Measurements from ENCODE around the gene SETD2.
"Not testable (repeated sequence)": the region's sequence is repeated elsewhere in the genome, so short reads cannot be mapped to it uniquely, and the experiment has no call there.

Gene SETD2

DNA sequence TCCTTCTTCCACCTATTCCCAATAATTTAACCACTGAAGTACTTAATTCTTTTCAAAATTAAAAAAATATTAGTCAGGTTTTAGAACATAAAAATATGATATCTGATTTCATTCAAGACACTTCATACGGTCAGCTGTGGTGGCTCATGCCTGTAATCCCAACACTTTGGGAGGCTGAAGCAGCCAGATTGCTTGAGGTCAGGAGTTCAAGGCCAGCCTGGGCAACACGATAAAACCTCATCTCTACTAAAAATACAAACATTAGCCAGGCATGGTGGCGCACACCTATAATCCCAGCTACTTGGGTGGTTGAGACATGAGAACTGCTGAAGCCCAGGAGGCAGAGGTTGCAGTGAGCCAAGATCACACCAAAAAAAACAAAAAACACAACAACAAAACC, 127.8 kb downstream of the SETD2 start:
- DNase-seq (ENCODE audit: low read depth, low spot score): no peak

DNA sequence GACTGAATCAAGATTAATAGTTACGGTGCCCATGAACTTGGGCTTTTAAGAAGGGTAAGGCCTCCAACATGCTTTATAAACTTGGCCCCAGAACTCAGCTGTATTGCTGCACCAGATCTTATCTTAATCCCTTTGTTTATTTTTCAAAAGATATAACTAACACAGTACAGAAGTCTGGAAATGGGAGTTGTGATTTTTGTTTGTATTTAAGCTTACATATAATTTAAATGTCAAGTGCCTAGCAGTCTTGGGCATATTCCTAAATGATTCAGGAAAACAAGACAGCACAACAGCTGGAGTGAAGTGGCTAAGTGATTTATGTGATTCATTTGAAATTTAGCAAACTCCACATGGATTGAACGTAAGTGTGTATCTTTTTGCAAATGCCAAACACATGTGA, 128.3 kb downstream of the SETD2 start:
- DNase-seq (ENCODE audit: low read depth, low spot score): no peak

DNA sequence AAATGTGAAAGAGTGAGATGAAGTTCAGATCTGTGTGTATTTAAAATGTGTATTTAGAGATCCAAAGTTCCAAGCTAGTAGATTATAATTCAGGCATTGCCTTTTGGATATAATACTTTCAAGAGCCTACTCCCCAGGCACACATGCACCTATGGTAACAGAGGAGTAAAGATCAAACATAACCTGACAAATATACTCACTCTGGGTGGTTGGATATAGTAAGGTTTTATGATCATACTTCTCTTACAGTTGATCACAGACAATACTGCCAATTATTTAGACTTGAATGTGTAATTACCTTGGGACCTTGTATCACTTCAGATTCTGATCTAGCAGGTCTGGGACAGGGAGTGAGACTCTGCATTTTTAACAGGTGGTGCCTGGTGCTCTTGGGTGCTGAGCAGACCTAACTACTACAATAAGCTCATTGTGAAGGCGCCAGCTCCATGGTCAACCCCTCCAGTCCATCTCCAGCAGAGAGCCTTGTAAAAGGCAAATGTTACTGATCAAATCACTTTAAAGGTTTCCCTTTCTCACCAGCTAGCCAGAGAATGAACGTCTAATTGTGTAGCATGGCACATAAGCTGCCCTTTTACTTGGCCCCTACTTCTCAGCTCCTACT, 128.9 kb downstream of the SETD2 start:
- no peak for DNase-seq (ENCODE audit: low read depth, low spot score)

DNA sequence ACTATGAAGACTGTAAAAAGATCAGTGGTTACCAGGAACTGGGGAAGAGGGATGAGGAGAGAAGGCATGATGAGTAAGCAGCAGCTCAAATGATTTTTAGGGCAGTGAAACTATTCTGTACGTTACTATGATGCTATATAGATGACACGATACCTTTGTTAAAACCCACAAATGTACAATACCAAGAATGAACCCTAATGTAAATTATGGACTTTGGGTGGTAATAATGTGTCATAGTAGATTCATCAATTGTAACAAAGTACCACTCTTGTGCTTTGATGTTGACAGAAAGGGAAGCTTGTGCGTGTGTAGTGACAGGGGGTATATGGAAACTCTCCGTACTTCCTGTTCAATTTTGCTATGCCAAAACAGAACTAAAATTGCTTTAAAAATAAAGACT, 132.9 kb downstream of the SETD2 start:
- not testable (repeated sequence) for DNase-seq (ENCODE audit: low read depth, low spot score)

DNA sequence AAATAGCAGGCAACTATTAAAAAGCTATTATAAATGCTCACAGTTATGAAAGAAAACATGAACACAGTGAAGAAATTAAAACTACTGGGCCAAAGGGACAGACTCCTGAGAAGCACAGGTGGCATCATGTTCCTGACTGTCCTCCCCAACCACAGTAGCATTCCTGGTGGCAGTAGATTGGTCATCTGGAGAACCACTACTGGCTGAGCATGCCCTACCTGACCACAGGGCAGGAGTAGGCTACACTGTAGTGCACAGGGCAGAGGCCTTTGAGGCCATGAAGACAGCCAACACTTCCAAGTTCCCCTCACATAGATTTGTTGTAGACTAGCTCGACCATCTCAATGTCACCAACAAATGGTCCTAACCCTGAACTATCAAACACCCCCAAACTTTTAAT, 135.2 kb downstream of the SETD2 start:
- DNase-seq (ENCODE audit: low read depth, low spot score): no peak

DNA sequence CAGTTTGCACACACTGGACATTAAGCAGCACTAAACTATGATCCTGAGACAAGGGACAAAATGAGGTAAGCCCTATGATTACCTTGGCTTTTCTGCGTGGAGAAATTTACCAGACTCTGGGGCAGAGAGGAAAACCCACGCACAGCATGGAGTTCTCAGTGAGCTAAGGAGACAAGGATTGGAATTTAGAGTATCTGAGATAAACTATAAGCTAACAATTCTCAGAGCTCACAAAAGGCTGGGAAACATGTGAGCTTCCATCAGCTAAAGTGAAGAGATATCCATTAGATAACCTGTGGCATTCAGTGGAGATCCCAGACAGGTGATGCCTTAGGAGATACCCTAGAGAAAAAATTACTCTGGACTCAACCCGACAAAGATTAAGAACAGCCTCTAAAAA, 135.8 kb downstream of the SETD2 start:
- no peak for DNase-seq (ENCODE audit: low read depth, low spot score)

DNA sequence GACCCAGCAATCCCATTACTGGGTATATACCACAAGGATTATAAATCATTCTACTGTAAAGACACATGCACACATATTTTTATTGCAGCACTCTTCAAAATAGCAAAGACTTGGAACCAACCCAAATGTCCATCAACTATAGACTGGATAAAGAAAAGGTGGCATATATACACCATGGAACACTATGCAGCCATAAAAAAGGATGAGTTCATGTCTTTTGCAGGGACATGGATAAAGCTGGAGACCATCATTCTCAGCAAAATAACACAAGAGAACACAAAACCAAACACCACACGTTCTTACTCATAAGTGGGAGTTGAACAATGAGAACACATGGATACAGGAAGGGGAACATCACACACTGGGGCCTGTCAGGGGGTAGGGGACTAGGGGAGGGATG, 137.5 kb downstream of the SETD2 start:
- not testable (repeated sequence) for DNase-seq (ENCODE audit: low read depth, low spot score)

DNA sequence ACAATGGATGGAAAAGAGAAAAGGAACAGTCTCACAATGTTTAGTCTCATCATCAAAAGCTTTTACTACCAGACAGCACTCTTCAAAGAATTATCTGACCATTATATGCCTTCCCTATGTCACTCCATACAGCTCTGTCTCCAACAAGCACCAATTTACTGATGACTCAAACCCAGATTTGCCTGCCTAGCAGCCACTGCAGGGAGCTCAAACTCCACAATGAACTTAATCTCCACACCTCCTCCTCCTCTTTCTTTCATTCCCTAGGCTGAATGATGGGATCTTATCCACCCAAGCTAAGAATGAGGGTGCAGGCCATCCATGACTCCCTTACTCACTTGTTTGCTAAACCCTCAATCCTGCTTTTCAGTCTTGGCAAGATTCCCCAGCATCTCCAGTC, 139.0 kb downstream of the SETD2 start:
- no peak for DNase-seq (ENCODE audit: low read depth, low spot score)

DNA sequence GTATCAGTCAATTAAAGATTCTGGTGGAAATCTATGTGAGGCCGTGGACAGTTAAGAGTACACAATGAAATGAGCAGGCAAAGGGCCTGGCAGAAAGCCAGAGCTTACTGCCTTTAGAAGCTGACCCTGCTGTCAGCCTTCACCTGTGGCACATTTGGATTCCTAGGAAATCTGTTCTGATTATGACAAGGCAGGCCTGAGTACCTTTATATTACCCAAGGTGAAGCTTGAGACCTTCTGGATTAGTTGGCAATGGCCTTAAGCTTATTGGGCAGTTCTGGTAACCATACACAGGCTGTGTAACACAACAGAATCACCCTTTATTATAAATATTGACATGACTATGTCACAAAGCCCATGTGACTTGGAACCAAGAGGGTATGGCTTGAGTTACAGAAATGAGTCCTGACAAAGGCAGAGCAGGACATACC, 141.3 kb downstream of the SETD2 start:
- DNase-seq (ENCODE audit: low read depth, low spot score): no peak

DNA sequence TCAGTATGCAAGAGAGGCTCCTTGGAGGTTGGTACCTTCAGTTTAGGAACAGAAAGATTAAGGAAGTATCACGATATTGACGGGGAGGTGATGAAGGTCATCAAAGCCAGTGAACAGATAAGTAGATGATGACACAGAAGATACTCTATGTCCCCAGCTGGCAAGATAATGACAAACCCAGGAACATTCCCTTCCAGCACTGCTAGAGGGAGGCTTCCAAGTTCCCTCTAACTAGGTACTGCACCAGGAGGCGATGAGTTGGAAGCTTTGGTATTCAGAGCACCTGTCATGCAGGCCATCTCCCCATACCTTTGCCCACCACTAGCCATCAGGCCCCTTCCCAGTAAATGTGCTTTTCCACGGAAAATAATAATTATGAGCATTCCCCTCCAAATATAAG, 143.6 kb downstream of the SETD2 start:
- no peak for DNase-seq (ENCODE audit: low read depth, low spot score)

DNA sequence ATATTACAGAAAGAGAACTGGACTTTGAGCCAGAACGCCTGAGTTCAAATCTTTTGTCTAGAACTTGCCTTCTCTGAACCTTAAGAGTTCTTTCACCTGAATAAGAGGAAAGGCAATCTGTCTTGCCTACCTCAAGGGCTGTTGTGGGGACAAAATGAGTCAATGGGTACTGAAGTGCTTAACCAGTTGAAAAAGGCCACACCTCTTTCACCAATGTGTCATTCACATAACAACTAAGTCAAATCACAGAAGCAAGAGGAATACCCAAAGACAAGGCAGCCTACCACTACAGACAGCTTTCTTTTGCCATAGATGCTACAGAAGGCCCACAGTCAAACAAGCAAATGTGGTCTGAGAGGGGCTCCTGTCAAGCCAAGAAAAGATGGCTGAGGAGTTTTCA, 144.7 kb downstream of the SETD2 start:
- no peak for DNase-seq (ENCODE audit: low read depth, low spot score)

DNA sequence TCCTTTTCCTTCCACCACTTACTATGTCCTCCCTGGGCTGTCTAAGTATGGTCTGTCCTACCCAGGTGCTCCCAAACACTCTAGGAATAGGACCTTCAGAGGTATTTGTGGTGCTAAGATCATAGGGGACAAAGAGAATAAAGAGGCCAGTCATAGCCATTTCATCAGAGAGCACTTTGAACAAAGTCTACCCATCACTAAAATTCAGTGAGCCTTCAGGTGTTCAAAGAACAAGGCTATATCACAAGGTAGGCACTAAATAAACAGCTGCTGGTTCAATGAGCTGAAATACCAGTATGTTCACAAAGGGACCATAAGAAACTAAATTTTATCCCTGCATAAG, 145.7 kb downstream of the SETD2 start:
- DNase-seq (ENCODE audit: low read depth, low spot score): no peak

DNA sequence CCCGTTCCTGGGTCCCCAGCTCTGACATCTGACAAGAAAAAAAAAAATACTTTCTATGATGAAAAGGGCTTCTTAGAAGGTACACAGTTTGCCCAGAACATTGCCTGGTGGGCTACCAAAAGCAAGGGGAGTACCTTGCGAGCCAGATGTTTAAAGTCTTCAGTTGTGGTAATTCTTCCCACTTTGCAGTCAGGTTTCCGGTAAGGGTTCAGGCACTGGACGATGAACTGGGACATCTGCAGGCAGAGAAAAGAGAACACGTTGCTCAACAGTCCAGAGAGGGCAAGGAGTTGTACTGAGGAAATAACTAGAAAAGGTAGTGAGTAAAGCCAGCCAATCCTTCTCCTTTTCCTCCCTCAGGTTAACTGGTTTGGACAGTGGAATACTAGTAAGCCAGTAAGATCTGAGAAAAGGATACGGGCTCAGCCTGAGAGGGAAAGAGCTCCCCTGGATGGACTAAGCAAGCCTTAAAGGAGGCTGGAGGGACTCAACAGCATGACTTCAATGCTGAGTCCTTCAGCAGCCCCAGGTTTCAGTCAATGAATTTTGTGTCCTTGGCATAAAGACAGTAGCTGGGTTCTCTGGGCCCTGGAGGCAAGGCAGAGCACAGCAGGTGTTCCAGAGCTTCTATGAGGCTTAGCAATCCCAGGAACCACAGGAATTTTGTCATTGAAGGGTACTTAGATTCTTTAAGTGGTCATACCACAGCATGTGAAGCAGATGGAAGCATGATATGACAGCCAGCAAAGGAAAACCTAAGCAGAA, 146.2 kb downstream of the SETD2 start:
- DNase-seq (ENCODE audit: low read depth, low spot score): no peak

DNA sequence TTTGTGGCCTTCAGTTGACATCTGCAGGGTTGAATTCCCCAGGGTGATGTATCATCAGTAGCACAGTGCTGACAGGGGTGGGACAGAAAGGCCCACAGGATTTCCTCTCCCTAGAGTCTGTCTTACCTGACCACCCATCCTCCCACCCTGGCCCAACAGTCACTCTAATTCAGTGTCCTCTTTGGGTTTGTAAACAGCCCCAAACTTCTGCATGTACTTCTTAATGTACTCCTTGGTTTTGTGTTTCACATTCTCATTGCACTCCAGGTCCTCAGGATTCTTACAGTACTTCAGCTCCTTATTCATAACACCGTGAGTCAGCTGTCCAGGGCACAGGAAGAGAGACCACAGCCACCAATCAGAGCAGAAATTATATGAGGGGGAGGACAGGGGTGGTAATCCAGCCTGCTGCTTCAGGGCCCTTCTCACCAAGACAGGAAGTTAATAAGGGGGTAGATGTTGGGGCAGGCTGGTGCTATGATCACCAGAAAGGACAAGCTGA, 146.9 kb downstream of the SETD2 start:
- DNase-seq (ENCODE audit: low read depth, low spot score): no peak

DNA sequence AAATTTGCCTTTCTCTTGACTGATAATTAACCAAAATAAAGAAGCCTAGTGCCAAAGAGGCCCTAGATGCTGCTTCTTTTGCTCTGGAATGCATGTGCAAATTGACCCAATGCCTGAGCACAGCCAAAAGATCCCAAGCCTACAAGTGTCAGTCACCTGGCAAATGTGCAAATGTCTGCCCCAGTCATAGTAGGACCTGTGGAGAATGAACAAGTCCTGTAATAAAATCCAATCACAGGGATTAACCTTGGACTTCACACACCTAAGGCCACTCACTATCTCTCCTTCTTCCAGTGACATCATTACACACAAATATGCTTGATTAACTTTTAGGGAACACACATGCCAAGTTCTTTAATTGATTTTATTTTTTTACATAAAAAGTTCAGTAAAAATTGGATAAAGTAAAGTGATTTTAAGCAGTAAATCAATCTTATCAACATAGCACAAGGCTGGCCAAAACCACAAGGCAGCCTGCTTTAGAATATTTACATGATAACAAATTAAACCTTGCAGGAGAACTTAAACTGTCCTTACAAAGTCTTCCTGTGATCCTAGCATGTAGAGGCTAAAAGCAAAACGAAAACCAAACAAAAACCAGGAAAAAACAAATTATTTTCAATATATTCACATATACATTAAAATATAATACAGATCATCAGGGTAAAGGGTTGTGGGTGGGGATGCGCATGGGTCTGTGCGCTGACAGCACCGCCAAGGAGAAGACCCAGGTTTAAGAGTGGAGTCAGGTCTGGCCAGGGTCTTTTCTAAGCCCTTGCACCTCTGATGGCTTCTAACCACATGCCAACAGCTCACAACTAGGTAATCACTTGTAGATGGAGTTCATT, 147.6 kb downstream of the SETD2 start:
- no peak for DNase-seq (ENCODE audit: low read depth, low spot score)

DNA sequence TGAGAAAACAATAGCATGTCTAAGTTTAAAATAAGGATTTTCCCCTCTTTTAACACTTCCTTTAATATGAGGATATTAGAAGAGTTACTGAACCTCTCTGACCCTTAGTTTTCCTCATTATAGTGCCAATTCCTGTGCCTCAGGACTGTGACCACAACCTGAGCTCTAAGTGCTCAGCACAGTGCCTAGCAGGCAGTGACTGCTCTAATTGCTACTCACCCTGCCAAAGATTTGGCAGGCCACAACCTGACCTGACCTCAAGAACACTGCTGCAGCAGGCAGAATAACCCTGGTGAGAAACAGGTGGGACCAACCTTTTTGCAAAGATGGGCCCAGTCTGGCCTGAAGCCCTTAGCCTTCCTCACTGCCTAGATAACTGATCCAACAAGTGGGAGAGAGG, 148.8 kb downstream of the SETD2 start:
- DNase-seq (ENCODE audit: low read depth, low spot score): no peak

DNA sequence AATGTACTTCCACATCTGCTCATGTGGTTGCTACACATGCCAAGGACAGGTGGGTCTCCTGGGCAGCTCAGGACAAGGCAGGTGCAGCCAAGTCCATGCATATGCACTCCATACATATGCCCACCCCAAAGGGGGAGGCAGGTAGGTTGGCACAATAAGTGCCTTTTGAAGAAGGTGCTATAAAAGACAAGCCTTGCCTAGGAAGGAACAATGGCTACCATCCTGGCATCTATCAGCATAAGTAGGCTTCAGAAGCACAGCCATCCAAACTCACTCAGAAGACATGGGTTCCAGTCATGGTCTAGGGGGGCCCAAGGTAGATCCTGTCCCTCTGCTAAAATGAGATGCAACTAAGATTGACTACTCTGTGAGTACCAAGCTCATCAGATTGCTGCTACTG, 149.9 kb downstream of the SETD2 start:
- no peak for DNase-seq (ENCODE audit: low read depth, low spot score)

DNA sequence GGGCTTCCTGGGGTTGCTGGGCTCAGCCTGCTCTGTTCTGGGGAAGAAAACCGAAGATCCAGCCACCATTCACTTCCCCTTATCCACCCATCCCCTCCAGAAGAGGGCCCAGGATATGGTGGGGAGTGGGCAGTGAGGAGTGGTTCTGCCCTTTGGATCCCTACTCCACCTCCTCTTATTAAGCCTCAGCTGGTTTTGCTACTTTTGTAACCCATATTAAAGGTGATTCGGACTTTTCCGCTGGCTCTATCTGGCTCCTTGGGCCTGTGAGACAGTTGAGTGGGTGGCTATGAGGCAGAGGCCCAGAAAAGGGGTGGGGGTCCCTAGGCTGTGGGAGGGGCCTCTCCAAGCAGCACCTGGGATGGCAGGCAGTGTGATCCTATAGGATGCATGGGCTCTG, 150.7 kb downstream of the SETD2 start:
- DNase-seq (ENCODE audit: low read depth, low spot score): no peak

DNA sequence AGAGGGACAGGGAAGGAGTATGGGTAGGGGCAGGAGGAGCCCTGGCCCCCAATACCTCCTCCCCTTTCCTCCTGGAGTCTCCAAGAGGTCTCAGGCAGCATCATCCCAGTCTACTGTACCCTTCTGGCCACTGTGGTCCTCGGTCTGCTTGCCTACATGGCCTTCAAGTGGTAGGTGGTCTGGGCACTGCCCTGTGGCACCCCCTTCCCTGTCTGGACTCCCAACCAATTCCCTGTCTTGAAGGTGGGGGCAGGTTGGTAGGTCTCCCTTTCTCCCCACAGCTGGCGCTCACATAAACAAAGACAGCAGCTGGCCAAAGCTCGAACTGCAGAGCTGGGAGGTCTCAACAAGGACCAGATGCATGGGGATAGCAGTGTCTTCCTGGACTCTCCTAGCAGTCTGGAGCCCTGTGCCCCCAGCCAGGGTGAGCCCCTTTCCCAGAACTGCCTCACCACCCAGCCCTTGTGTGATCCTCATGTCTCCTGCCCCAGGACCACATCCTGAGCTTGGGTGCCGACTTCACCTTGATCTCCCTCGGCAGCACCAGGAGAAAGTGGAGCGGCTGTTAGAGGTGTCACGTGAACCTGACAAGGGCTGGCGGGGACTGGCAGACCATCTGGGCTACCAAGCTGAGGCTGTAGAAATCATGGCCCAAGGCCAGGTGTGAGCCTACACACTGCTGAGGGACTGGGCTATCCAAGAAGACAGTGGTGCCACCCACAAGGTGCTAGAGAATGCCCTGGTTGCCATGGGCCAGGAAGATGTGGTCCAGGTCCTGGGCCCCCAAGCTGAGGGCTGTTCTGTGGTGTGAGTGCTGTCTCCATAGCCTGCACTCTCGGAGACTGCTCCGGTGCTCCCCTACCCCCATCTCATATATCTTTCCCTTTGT, 151.3 kb downstream of the SETD2 start:
- no peak for DNase-seq (ENCODE audit: low read depth, low spot score)

DNA sequence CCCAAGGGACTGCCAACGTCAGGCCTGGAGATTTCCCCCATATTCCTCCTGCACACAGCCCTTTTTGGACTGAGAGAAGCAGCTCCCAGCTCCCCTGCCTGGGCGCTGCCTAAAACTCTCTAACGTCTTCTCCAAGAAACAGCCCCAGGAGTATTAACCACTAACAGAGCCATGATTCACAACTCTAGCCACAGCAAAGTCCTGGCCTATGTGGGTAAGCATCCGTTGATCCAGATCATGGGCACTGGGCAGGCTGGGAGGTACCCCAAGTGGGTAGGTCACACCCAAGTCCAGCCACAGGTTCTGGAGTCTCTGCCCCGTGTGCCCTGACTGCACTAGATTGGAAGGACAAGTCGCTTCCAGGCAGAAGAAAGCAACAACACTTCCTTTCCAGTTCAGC, 152.5 kb downstream of the SETD2 start:
- no peak for DNase-seq (ENCODE audit: low read depth, low spot score)

DNA sequence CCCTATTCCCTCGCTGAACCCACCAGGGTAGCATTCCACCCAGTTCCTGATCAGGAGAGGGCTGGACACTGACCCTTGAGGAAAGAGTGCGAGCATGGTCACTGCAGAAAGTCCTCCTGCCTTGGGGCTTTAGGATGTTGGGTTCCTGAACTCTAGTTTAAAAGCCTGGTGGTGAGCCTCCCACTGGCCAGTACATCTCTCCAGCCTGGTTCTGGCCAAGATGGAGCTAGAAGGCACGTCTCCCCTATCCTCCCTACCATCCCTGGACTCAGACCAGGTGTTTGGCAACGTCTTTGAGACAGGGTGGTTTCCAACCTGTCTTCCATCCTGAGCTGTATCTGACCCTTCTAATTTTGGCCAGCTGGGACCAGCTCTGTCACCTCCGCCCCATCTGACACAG, 153.0 kb downstream of the SETD2 start:
- DNase-seq (ENCODE audit: low read depth, low spot score): no peak

Data from activated CD4-positive, CD25-positive, alpha-beta regulatory T cell treated with anti-CD3 and anti-CD28 coated beads, Interleukin-2, amount 50 U/mL, for 16 hours (primary cell).